ENCODE results near the gene AIMP1.

Gene AIMP1

GRCh38 chr4:106325800-106326199 lies 9.4 kb downstream of the AIMP1 start:
- H3K4me1 Mint-ChIP-seq = peaks cover 31% of the 10 kb centered on the region
- H3K4me3 Mint-ChIP-seq = no peak overlapping the region
- H3K36me3 Mint-ChIP-seq = peaks cover 14% of the 10 kb centered on the region
- no peaks in the 10 kb centered on the region for H3K9me3 Mint-ChIP-seq
- no peak overlapping the region for H3K27ac Mint-ChIP-seq
- no peaks in the 10 kb centered on the region for H3K27me3 Mint-ChIP-seq

GRCh38 chr4:106329041-106329618 lies 12.8 kb downstream of the AIMP1 start:
- peaks cover 23% of the 10 kb centered on the region for H3K4me1 Mint-ChIP-seq
- H3K27me3 Mint-ChIP-seq = no peaks in the 10 kb centered on the region
- no peak overlapping the region for H3K4me3 Mint-ChIP-seq
- H3K36me3 Mint-ChIP-seq = peaks cover 27% of the 10 kb centered on the region
- H3K9me3 Mint-ChIP-seq = no peaks in the 10 kb centered on the region
- no peak overlapping the region for H3K27ac Mint-ChIP-seq

- Mint-ChIP-seq H3K9me3 (peaks cover 7% of the 10 kb centered on the region), H3K4me1 (peaks cover 25% of the 10 kb centered on the region), H3K27ac (no peak overlapping the region), H3K27me3 (no peaks in the 10 kb centered on the region), H3K36me3 (peaks cover 50% of the 10 kb centered on the region), H3K4me3 (no peak overlapping the region)
Observed at GRCh38 chr4:106333186-106333585, 16.8 kb downstream of the AIMP1 start.

GRCh38 chr4:106334741-106335470 lies 18.6 kb downstream of the AIMP1 start:
- Mint-ChIP-seq H3K36me3 (peaks cover 59% of the 10 kb centered on the region), H3K4me1 (peaks cover 34% of the 10 kb centered on the region), H3K9me3 (peaks cover 7% of the 10 kb centered on the region), H3K27ac (no peak overlapping the region), H3K27me3 (no peaks in the 10 kb centered on the region), H3K4me3 (no peak overlapping the region)

- no peak overlapping the region for H3K27ac Mint-ChIP-seq
- no peak overlapping the region for H3K4me3 Mint-ChIP-seq
- H3K9me3 Mint-ChIP-seq = peaks cover 7% of the 10 kb centered on the region
- H3K4me1 Mint-ChIP-seq = peaks cover 45% of the 10 kb centered on the region
- H3K27me3 Mint-ChIP-seq = no peaks in the 10 kb centered on the region
- H3K36me3 Mint-ChIP-seq = peaks cover 66% of the 10 kb centered on the region
Observed at GRCh38 chr4:106336618-106337017, 20.3 kb downstream of the AIMP1 start.

GRCh38 chr4:106337916-106338315 lies 21.6 kb downstream of the AIMP1 start:
- H3K27me3 Mint-ChIP-seq = no peaks in the 10 kb centered on the region
- H3K4me1 Mint-ChIP-seq = peaks cover 55% of the 10 kb centered on the region
- H3K27ac Mint-ChIP-seq = no peak overlapping the region
- peaks cover 7% of the 10 kb centered on the region for H3K9me3 Mint-ChIP-seq
- no peak overlapping the region for H3K4me3 Mint-ChIP-seq
- H3K36me3 Mint-ChIP-seq = peaks cover 67% of the 10 kb centered on the region

GRCh38 chr4:106338671-106339070 lies 22.3 kb downstream of the AIMP1 start:
- peaks cover 59% of the 10 kb centered on the region for H3K4me1 Mint-ChIP-seq
- no peak overlapping the region for H3K4me3 Mint-ChIP-seq
- peaks cover 65% of the 10 kb centered on the region for H3K36me3 Mint-ChIP-seq
- H3K27me3 Mint-ChIP-seq = no peaks in the 10 kb centered on the region
- no peak overlapping the region for H3K27ac Mint-ChIP-seq
- H3K9me3 Mint-ChIP-seq = peaks cover 7% of the 10 kb centered on the region

GRCh38 chr4:106339431-106339830 lies 23.1 kb downstream of the AIMP1 start:
- Mint-ChIP-seq H3K36me3 (peaks cover 67% of the 10 kb centered on the region), H3K27me3 (no peaks in the 10 kb centered on the region), H3K4me3 (no peak overlapping the region), H3K27ac (no peak overlapping the region), H3K4me1 (peaks cover 66% of the 10 kb centered on the region), H3K9me3 (peaks cover 7% of the 10 kb centered on the region)

- peaks cover 69% of the 10 kb centered on the region for H3K4me1 Mint-ChIP-seq
- no peaks in the 10 kb centered on the region for H3K27me3 Mint-ChIP-seq
- H3K27ac Mint-ChIP-seq = no peak overlapping the region
- peaks cover 64% of the 10 kb centered on the region for H3K36me3 Mint-ChIP-seq
- peaks cover 7% of the 10 kb centered on the region for H3K9me3 Mint-ChIP-seq
- peak overlapping the region; percentile 46 for H3K4me3 Mint-ChIP-seq
Observed at GRCh38 chr4:106340774-106341173, 24.4 kb downstream of the AIMP1 start.

GRCh38 chr4:106343865-106344646 lies 27.7 kb downstream of the AIMP1 start:
- Mint-ChIP-seq H3K4me1 (peaks cover 56% of the 10 kb centered on the region), H3K9me3 (no peaks in the 10 kb centered on the region), H3K27ac (peak overlapping the region; percentile 27), H3K36me3 (peaks cover 40% of the 10 kb centered on the region), H3K27me3 (no peaks in the 10 kb centered on the region), H3K4me3 (peak overlapping the region; percentile 9)

GRCh38 chr4:106344647-106344970 lies 28.3 kb downstream of the AIMP1 start:
- Mint-ChIP-seq H3K27me3 (no peaks in the 10 kb centered on the region), H3K4me3 (no peak overlapping the region), H3K4me1 (peaks cover 51% of the 10 kb centered on the region), H3K27ac (peak overlapping the region; percentile 27), H3K36me3 (peaks cover 37% of the 10 kb centered on the region), H3K9me3 (no peaks in the 10 kb centered on the region)

GRCh38 chr4:106347167-106347566 lies 30.8 kb downstream of the AIMP1 start:
- no peak overlapping the region for H3K27ac Mint-ChIP-seq
- H3K27me3 Mint-ChIP-seq = no peaks in the 10 kb centered on the region
- H3K4me3 Mint-ChIP-seq = no peak overlapping the region
- peaks cover 26% of the 10 kb centered on the region for H3K4me1 Mint-ChIP-seq
- H3K36me3 Mint-ChIP-seq = peaks cover 25% of the 10 kb centered on the region
- no peaks in the 10 kb centered on the region for H3K9me3 Mint-ChIP-seq

- Mint-ChIP-seq H3K4me1 (no peaks in the 10 kb centered on the region), H3K27ac (no peak overlapping the region), H3K36me3 (peaks cover 9% of the 10 kb centered on the region), H3K27me3 (no peaks in the 10 kb centered on the region), H3K4me3 (no peak overlapping the region), H3K9me3 (no peaks in the 10 kb centered on the region)
Observed at GRCh38 chr4:106351016-106351415, 34.7 kb downstream of the AIMP1 start.

GRCh38 chr4:106353786-106354185 lies 37.4 kb downstream of the AIMP1 start:
- Mint-ChIP-seq H3K4me3 (no peak overlapping the region), H3K27me3 (no peaks in the 10 kb centered on the region), H3K36me3 (peaks cover 8% of the 10 kb centered on the region), H3K4me1 (no peaks in the 10 kb centered on the region), H3K9me3 (no peaks in the 10 kb centered on the region), H3K27ac (no peak overlapping the region)

- Mint-ChIP-seq H3K4me3 (no peak overlapping the region), H3K9me3 (no peaks in the 10 kb centered on the region), H3K4me1 (no peaks in the 10 kb centered on the region), H3K27me3 (no peaks in the 10 kb centered on the region), H3K36me3 (peaks cover 4% of the 10 kb centered on the region), H3K27ac (no peak overlapping the region)
Observed at GRCh38 chr4:106355193-106355592, 38.8 kb downstream of the AIMP1 start.

- Mint-ChIP-seq H3K4me1 (no peaks in the 10 kb centered on the region), H3K4me3 (no peak overlapping the region), H3K9me3 (no peaks in the 10 kb centered on the region), H3K27ac (no peak overlapping the region), H3K36me3 (no peaks in the 10 kb centered on the region), H3K27me3 (peaks cover 4% of the 10 kb centered on the region)
Observed at GRCh38 chr4:106358899-106359298, 42.5 kb downstream of the AIMP1 start.
